COLO668 (cell line): ENCODE measurements around the gene GUCY1A1.

ENCODE experiments used
- DNase-seq: peaks from one replicate; lab custom pipeline; 2025; ENCODE audit not compliant: unreplicated experiment; lab: John Stamatoyannopoulos, UW

GUCY1A1 gene

GRCh38 chr4:155772459-155773195, 106.0 kb downstream of the GUCY1A1 start:
- DNase-seq, result no peak

- DNase-seq, result no peak
These were observed 106.7 kb downstream of the GUCY1A1 start for GRCh38 chr4:155773196-155773800.

GRCh38 chr4:155774033-155774432, 107.4 kb downstream of the GUCY1A1 start:
- no peak for DNase-seq

GRCh38 chr4:155777971-155778735, 111.5 kb downstream of the GUCY1A1 start:
- DNase-seq, result no peak

GRCh38 chr4:155780775-155781174, 114.1 kb downstream of the GUCY1A1 start:
- no peak for DNase-seq

GRCh38 chr4:155781249-155781831, 114.7 kb downstream of the GUCY1A1 start:
- no peak for DNase-seq
